Endometrial microvascular endothelial cells (primary cell): ENCODE results near the gene BLOC1S6. TPM values are rescaled to one million over a fixed set of nuclear protein-coding genes. Genes with fewer than 3 reads are reported as not detected.

Experiments used
- in situ Hi-C: cut with HindIII; loops from 2 replicates; pipeline ENCODE4 v1.10.0; 2017; ENCODE audit warnings: low sequenced_read_pairs, low pct_unique_long_range_greater_than_20kb; ENCODE audit errors: inconsistent ontology term
- total RNA-seq: library from RNA; depleted of rRNA; stranded (reverse); fragments of >200 nt; gene quantifications from one replicate; pipeline ENCODE4 v1.2.3, GENCODE V29; 2015; ENCODE audit errors: inconsistent ontology term

BLOC1S6 gene
- total RNA-seq, 1 donor from 2014 or later, result 44.7 TPM

DNA sequence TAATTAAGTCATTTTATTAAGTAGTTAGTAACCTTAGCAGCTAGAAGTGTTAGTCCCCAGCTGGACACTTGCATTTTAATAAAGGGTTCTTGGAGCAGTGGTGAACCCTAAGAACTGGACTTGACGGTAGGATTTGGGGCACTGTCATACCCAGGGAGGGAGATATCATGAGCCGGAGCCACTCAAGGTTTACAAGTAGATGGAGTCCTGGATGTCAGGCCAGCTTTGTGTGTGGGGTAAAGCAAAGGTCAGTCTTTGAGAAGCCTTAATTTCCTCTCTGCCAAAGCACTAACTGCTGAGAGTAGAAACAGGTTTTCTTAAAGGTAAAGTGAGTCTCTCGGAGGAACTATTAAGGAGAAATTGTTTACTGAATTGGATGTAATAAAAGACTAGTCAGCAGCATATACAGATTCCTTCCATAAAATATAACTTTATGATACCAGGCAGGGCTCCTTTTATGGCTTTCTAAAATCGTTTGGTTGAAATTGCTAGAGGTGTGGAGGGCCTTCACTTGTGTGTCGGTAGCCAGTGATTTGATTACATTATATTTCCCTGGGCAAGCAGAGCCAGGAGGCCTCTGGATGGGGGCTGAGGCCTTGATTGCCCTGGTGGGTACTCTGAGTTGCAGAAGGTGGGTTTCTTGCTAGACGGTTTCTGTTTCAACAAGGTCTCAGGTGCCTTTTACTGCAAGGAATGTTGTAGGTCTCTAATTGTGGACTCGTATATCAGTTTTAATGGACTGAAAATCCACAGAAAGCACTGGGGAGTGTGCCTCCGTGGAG lies 70.8 kb downstream of the BLOC1S6 start:
- in situ Hi-C loops, result no loop called here

Other genes with a start within 250 kb of the BLOC1S6 start
- not detected for gene GATM, start 208.8 kb upstream of the BLOC1S6 start, total RNA-seq
- 5.7 TPM for gene SLC30A4, start 64.6 kb upstream of the BLOC1S6 start, total RNA-seq
- 60.1 TPM for gene SQOR, start 47.6 kb downstream of the BLOC1S6 start, total RNA-seq